Measurements from ENCODE around the gene ITGA3. TPM values are rescaled to one million over a fixed set of nuclear protein-coding genes. Genes with fewer than 3 reads are reported as not detected.

ITGA3 gene
- total and polyA plus RNA-seq, 4 donors, result 0.79 to 4.4 (median 1.4) TPM

DNA sequence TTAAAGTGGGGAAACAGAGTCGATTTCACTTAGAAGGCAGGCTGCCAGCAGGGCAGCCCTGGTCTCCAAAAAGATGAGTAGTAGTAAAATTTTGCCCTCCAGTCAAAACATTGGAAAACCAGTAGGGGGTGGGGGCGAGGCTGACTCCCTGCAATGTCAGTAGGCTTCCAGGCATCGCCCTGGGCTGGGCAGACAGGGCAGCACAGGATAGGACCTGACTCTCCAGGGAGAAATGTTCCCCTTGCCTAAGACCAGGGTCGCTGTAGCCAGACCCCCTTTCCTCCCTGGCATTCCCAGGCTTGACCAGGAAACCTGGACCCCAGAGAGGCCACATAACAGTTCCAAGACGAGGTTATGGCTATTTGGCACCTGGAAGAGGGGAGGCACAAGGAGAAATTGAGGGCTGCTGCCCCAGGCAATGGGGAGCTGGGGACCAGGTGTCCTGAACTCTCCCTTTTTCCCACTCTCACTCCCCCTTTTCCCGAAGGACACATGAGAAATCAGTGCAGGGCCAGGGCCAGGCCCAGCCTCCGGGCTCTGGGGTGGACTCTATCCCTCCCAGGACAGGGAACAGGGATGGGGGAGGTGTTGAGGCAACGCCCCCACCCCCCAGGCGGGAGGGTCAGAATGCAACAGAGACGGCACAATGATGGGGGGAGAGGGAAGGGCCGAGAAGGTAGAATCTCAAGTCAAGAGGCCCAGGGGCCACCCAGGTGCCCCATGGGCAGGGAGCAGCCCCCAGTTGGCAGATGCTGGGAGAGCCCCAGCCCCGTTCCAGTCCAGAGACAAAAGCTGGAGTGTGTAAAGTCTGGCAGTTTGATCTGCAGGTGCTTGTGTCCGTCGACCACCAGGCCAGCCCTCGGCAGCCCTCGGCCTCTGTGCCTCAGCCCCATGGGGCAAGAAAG lies 78.5 kb downstream of the ITGA3 start:
- no peak overlapping the region for H3K27ac ChIP-seq (ENCODE audit: low read depth in 1 of 2, low read length in 2 of 2)
- no peaks in the 10 kb centered on the region for H3K27me3 ChIP-seq (ENCODE audit: control insufficient read depth in 4 of 4, insufficient read depth in 4 of 4, low read length in 3 of 4)
- DNase-seq (ENCODE audit: low spot score), result no peak
- no peak overlapping the region for H3K4me3 ChIP-seq (ENCODE audit: low read depth in 1 of 3, low read length in 3 of 3)
- peaks cover 0 to 5% (median 3%) of the 10 kb centered on the region in 4 donors for H3K4me1 ChIP-seq (ENCODE audit: control insufficient read depth in 4 of 4, insufficient read depth in 4 of 4, low read length in 3 of 4)
- TF ChIP-seq JUND (IDR thresholded peaks at IDR 0.05), result no peak
- TF ChIP-seq SP1 (IDR thresholded peaks at IDR 0.05), result no peak
- no peak for TF ChIP-seq FOXA2 (IDR thresholded peaks at IDR 0.05)
- TF ChIP-seq, protein P1, sequence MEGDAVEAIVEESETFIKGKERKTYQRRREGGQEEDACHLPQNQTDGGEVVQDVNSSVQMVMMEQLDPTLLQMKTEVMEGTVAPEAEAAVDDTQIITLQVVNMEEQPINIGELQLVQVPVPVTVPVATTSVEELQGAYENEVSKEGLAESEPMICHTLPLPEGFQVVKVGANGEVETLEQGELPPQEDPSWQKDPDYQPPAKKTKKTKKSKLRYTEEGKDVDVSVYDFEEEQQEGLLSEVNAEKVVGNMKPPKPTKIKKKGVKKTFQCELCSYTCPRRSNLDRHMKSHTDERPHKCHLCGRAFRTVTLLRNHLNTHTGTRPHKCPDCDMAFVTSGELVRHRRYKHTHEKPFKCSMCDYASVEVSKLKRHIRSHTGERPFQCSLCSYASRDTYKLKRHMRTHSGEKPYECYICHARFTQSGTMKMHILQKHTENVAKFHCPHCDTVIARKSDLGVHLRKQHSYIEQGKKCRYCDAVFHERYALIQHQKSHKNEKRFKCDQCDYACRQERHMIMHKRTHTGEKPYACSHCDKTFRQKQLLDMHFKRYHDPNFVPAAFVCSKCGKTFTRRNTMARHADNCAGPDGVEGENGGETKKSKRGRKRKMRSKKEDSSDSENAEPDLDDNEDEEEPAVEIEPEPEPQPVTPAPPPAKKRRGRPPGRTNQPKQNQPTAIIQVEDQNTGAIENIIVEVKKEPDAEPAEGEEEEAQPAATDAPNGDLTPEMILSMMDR (IDR thresholded peaks at IDR 0.05; ENCODE audit: low read depth, low read length, missing input control), result no peak
- no peak for TF ChIP-seq RXRA (IDR thresholded peaks at IDR 0.05)
- no peak for TF ChIP-seq EGR1 (IDR thresholded peaks at IDR 0.05; ENCODE audit: low read depth in 2 of 2)
- no peak for TF ChIP-seq FOXA1 (IDR thresholded peaks at IDR 0.05)
- H3K36me3 ChIP-seq (ENCODE audit: control insufficient read depth in 4 of 4, insufficient read depth in 3 of 4, low read depth in 1 of 4, low read length in 3 of 4), result peaks cover 8 to 31% (median 18%) of the 10 kb centered on the region in 4 donors
- H3K9me3 ChIP-seq (ENCODE audit: control insufficient read depth in 4 of 4, low read length in 3 of 4), result no peaks in the 10 kb centered on the region
- WGBS, result 87% methylated on average over 16 of the region's 16 CpGs
- H3K9ac ChIP-seq (ENCODE audit: low read depth in 1 of 2, low read length in 2 of 2), result no peak overlapping the region

DNA sequence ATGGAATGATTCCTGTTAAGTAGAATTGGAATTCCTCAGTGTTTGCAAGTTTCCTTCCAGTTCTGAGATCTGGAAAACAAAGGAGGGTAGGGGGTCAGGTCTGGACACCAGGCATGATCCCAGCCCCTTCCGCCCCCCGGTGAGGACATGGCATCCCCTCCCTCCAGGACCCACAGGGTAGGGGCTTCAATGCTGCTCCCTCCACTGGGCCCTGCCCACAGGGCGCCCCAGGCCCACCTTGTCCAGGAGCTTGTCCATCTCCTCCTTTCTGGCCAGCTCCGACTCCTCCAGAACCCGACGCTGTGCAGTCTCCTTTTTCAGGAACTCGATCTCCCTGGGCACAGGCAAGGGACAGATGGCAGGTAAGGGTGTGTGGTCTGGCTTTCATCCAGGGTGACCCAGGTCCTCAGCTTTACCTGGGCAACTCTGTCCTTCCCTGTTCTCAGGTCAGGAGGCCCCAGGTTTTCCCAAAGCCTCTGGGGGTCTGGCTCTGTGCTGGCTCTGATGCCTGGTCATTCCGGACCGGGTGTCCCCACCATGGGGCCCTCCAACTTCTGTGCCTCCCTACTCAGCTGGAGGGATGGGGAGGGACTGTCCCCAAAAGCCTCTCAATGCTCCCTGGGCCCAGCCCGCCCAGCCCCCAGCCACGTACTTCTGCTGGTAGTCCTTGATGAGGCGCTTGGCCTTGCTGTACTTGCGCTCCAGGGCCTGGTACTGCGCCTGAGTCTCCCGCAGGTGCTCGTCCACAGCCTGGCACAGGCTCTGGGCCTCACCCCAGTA lies 79.6 kb downstream of the ITGA3 start:
- no peak overlapping the region for H3K27ac ChIP-seq (ENCODE audit: low read depth in 1 of 2, low read length in 2 of 2)

More for the DNA sequence above, 79.6 kb downstream of the ITGA3 start:
- DNase-seq (ENCODE audit: low spot score), result no peak
- Histone ChIP-seq H3K36me3 (ENCODE audit: control insufficient read depth in 4 of 4, insufficient read depth in 3 of 4, low read depth in 1 of 4, low read length in 3 of 4) (peaks cover 8 to 35% (median 20%) of the 10 kb centered on the region in 4 donors), H3K9me3 (ENCODE audit: control insufficient read depth in 4 of 4, low read length in 3 of 4) (no peaks in the 10 kb centered on the region), H3K4me1 (ENCODE audit: control insufficient read depth in 4 of 4, insufficient read depth in 4 of 4, low read length in 3 of 4) (peaks cover 0 to 10% (median 3%) of the 10 kb centered on the region in 4 donors), H3K9ac (ENCODE audit: low read depth in 1 of 2, low read length in 2 of 2) (no peak overlapping the region), H3K4me3 (ENCODE audit: low read depth in 1 of 3, low read length in 3 of 3) (no peak overlapping the region), H3K27me3 (ENCODE audit: control insufficient read depth in 4 of 4, insufficient read depth in 4 of 4, low read length in 3 of 4) (no peaks in the 10 kb centered on the region)
- WGBS, result 92% methylated on average over 16 of the region's 16 CpGs
- TF ChIP-seq RAD21 (IDR thresholded peaks at IDR 0.05) (no peak), TAF1 (conservative IDR thresholded peaks at IDR 0.05) (no peak), GABPA (IDR thresholded peaks at IDR 0.05 in 1 of 2, conservative IDR thresholded peaks at IDR 0.05 in 1 of 2) (no peak), NR2F2 (IDR thresholded peaks at IDR 0.05) (no peak), EGR1 (IDR thresholded peaks at IDR 0.05; ENCODE audit: low read depth in 2 of 2) (no peak), YY1 (IDR thresholded peaks at IDR 0.05) (no peak), HNF4A (conservative IDR thresholded peaks at IDR 0.05) (no peak), HNF4G (IDR thresholded peaks at IDR 0.05) (no peak)
- TF ChIP-seq, protein P2, sequence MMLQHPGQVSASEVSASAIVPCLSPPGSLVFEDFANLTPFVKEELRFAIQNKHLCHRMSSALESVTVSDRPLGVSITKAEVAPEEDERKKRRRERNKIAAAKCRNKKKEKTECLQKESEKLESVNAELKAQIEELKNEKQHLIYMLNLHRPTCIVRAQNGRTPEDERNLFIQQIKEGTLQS (IDR thresholded peaks at IDR 0.05), result no peak
- TF ChIP-seq, protein P1 (IDR thresholded peaks at IDR 0.05; ENCODE audit: low read depth, low read length, missing input control), result no peak
